Measurements from ENCODE around the gene EFNA5.
A peak's percentile ranks its signal among the peaks of the same experiment; 100 is the strongest.

The EFNA5 gene

DNA sequence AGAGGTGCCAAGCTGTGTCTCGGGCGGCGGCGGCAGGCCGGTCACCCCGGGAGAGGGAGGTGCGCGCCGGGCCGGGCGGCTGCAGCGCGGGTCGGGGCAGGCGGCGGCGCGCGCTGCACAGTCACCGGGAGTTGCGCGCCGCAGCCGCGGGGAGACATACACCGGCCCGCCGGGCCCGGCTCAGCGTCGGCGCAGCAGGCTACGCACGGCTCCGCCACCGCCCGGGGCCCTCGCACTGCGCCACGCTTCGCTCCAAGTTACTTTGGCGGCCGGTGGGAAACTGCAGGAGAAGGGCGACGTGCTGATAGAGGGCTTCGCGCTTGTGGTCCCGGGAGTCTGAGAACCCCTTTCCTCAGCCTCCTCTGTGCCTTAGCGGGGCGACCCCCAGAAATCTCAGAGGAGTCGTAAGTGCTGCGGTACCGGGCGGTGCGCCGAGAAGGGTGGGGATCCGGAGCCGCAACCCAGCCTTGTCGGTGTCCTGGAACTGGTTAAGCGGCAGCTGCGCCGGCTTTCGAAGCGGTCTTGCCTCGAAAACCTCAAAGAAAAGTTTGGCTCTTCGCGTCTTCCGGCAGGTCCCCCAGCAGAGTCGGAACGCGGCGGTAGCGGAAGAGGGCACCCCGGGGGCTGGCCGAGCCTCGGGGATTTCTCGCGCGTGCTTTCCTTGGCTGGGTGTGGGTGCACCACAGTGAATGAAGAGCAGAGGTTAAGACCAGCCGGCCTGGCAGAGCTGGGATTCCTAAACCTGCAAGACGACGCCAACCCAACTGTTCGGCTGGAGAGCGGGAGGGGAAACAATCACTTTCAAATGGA lies at the start of gene EFNA5:
EFNA5 (minus strand) TSS at position 6 of the 810 bp plus-strand sequence.
- DNase-seq = peak; percentile 29

DNA sequence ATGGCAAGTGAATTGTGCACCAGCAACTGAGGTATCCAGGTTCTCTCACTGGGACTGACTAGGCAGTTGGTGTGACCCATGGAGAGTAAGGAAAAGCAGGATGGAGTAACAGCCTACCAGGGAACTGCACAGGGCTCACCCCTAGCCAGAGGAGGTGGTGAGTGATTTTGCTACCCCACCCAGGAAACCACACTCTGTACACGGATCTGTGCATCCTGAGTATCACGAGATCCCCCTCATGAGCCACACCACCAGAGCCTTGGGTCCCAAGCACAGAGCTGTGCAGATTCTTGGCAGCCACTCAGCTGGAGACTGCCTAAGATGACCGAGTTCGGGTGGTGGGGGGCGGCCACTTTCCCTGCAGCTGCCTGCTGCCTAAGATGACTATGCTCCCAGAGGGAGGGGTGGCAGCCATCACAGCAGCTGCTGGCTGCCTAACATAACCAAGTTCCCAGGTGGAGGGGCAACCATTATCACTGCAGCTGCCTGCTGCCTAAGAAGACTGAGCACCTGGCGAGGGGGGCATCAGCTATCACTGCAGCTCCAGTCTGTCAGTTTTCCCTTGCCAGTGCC lies 48.4 kb upstream of the EFNA5 start:
- no peak for DNase-seq

DNA sequence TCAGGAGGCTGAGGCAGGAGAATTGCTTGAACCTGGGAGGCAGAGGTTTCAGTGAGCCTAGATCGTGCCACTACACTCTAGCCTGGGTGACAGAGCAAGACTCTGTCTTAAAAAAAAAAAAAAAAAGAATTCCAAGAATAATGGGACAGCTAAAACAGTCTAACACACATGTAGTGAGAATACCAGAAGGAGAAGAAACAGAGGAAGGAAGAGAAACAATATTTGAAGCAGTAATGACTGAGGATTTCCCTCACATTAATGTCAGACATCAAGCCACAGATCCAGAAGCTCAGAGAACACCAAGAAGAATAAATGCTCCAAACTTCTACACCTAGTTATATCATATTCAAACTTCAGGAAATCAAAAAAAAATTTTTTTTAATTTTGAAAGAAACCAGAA lies 47.1 kb upstream of the EFNA5 start:
- DNase-seq = no peak

DNA sequence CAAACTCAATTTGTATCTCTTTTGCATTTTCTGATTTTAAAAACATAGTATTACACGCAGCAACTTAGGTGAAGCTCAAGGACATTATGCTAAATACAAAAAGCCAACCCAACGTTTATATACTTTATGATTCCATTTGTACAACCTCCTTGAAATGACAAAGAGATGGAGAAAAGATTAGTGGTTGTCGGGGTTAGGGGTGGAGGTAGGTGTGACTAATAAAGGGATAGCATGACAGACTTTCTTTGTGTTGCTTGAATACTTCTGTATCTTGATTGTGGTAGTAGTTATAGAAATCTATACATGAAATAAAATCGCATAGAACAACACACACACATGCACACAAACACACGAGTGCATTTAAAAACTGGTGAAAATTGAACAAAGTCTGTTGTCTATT lies 42.5 kb upstream of the EFNA5 start:
- no peak for DNase-seq

DNA sequence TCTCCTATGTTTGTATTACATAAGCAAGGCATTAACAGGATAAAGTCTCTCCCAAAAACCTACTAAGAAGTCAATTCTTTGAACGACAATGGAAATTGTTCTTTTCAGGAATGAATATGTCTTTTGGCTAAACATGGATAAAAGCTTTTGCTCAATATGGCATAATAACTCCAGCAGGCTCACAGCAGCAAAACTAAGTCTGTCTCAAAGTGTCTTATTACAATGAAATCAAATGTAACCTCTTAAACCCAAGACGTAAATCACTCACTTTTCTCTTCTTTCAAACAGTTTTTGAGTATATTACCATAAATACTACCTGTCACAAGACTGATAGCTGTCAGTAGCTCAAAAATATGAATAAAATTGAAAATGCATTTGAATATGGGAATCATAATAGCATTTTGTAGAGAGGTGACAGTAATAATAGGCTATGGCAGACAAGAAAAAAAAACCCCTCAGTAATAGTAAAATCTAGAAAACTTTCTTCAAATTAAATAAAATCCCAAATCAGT lies 41.7 kb upstream of the EFNA5 start:
- no peak for DNase-seq

DNA sequence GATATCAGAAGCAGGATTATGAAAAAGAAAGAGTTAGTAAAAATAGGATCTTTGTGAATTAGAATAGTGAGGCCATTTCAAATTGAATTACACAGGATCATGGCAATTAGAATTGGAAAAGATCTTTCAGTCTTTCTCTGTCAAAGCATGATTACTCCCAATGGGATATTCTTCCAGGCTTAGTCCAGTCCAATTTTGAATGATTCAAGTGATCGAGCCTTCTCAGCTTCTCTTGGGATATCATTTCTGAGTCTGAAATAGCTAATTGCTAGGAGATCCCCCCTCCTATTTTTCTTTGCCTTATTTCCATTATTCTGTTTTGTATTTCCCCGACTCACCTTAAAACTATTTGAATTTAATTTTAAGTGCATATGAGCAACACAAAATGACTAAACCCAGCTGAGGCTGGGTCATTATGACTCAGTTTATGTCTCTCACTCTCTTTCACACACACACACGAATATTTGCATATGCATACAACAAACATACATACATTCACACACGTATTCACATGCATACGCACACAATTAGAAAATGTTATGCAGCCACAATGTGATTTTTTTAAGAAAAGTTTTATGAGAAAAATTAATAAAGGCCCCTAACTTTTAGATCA lies 34.8 kb upstream of the EFNA5 start:
- no peak for DNase-seq

DNA sequence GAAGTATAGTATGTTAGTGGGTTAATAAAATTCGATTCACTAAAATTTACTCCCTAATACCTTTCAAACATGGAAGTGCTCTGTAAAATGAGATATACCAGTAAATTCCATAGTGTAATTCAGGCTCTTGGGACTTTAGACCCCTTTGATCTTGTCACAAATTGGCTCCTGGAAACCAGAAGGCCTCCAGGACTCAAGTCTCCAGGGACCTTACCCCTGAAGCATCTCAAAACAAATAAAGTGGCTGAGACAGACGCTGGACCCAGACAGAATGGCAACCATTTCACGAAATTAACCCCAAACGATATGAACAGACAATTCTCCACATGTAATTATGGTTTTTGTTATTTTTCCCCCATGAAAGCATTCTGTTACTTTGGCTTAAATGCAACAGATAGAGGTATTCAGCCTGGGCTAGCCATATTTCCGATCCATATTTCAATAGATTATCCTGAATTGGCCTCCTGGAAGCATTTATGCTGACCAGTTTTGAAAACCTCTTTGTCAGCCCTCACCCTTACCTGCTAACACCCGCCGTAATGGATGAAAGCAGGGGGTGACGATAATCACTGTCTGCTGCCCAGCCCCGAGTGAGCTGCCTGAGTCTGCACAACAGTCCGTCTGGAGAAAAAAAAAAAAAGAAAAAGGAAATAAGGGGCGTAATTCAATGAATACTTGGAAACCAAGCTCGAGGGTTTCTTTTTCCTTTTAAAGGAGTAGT lies 34.1 kb upstream of the EFNA5 start:
- no peak for DNase-seq

DNA sequence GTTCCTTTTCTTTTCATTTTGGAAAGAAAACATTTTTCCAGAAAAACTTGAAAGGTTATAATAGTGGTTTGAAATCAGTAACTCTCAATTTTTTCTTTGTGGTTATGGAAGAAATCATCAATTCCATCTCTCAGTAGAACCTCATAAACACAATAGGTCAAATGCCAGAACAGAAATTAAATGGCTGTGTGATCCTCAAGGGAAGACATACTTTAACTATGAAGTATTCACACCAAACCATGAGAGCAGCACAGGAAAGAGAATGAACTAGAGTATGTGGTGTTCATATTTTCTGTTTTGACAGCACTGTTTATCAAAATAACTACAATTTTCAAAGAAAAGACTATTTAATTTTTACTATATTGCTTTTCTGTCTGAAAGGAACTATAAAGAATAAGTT lies 29.7 kb upstream of the EFNA5 start:
- DNase-seq = no peak

DNA sequence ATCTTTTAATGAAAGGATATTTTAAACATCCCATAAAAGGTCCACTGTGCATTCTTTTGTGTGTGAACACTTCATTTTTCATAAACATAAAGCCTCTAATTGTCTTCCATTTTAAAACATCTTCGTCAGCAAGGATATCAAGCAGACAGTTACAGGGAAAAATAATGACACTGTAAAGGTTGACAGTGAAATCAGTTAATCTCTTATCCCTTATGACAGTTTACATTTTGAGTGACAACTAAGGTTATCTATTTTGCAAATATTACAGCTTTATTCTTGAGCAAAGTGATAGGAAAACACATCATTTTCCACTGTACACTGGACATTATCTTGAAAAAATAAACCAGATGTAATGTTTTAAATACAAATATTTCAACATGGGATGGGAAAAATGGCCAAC lies 28.7 kb upstream of the EFNA5 start:
- DNase-seq = no peak

DNA sequence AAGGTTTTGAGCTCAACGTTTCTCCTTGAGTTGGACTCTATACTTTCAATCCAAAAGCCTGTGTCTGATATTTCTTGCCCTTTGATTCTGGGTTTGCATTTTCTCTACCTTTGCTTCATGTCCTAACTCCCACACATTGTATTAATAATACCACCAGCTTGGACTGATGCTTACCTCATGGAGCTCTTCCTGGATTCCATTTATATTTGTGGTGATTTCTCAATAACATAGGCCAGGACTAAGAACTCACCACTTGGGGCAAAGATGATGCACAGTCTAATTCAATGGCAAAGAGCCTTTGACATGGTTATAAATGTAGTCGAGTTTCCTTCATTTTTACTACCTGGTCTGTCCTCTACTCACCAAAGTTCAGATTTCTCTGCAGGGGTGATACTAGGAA lies 27.5 kb upstream of the EFNA5 start:
- no peak for DNase-seq

DNA sequence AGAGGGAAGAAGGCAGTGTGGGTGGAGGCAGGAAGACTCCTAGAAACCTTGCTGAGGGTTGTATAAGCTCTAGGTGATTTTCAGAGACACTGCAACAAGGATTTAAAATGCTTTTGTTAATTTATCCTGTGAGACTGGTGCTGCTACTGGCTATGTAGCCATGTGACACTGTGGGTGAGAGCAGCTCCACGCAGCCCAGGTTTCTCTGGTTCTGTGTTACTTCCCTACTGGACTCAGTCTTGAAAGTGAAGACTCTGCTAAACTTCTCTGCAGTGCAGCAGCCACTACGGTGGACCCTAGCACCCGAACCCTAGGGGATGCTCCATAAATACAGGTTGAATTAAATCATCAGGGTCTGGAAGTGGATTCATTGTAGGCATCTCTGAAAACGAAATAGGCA lies 25.8 kb upstream of the EFNA5 start:
- no peak for DNase-seq

DNA sequence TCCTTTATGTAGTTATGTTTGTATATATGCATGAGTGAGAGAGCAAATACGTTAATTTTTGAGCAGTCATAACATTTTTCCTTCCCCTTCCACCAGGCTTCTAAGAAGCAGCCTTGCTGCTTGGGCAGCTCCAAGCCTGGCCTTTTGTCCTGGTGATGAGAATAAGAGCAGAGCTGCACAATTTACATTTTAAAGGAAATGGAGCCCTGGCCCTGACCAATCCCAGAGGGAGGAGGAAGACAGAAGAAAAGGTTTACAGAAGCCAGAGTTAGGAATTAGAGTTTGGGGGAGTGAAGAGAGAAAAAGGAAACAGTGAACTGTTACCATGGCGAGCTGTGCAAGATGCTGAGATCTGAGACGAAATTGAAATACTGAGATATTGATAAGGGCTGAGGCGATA lies 25.3 kb upstream of the EFNA5 start:
- no peak for DNase-seq

DNA sequence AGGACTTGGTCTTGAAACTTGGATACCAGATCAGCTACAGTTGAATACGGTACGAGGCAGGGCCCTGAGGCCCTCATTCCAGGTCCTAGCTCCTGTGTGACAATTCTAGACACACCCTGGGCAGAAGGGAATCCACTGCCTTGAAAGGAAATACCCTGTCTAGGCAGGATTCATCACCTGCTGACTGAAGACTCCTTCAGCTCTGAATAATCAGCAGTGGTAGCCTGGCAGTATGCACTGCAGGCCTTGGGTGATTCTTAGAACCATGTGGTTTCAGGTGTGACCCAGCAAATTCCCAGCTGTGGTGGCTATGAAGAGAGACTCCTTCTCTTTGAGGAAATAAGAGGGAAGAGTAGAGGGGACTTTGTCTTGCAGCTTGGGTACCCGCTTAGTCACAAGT lies 17.2 kb upstream of the EFNA5 start:
- no peak for DNase-seq

DNA sequence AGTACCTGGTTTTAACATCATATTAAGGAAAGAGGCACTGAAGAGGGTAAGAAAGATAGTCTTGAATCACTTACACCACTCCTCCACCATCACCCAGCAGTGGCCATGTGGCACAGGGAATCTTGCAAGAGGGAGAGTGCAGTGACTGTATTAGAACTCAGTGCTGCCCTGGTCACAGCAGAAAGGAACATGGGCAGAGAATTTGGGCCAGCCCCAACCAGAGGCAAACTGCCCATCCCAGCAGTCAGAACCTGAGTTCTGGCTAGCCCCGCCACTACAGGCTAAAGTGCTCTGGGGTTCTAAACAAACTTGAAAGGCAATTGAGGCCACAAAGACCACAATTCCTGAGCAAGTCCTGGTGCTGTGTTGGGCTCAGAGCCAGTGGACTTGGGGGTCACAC lies 16.7 kb upstream of the EFNA5 start:
- no peak for DNase-seq

DNA sequence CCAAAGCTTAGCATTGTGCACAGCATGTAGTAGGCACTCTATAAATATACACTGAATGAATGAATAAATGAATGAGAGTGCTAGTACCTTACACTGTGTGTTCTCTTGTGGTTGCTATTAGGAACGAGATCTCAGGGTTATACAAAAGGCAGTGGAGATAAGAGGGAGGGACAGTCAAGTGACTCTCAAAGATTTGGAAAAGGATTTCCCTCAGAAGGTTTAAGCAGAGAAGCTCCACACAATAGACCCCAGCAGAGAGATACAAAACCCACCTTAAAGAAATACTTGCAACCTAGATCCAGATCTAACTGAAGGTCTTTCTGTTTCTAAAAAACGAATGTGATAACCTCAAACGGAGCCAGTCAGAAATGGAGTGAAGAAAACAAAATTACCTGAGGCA lies 11.8 kb upstream of the EFNA5 start:
- DNase-seq = no peak

DNA sequence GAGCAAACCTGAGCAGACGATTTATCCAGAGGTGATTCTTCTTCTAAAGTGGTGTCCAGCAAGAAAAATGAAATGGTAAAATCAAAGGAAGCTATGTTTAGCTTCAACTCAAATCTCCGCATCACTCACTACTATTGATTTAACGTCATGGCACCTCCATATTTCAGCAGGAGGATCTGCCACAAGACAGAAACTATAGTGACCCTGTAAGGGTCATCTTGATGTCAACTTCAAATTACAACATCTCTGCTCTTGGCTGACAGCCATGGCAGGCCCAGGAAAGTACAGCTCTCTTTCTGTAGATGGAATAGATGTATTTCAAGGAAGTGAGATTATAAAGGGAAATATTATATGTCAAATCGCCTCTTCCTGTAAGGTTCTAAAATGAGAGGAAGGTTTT lies 10.1 kb upstream of the EFNA5 start:
- DNase-seq = no peak

DNA sequence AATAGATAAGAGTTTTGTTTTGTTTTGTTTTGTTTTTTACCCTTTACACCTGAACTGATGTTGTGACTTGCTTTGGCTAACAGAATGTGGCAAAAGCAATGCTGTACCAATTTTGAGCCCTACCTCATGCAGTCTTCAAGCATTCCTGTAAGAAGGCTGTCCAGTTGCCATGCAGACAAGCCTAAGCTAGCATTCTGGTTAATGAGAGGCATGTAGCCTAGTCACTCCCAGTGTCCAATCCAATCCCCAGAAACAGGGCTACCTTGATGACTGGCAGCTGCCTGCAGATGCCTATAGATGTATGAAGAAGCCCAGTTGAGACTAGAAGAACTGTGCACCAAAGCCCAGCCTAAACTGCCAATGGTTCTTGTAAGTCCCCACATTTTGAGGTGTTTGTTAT lies 9.4 kb upstream of the EFNA5 start:
- no peak for DNase-seq

DNA sequence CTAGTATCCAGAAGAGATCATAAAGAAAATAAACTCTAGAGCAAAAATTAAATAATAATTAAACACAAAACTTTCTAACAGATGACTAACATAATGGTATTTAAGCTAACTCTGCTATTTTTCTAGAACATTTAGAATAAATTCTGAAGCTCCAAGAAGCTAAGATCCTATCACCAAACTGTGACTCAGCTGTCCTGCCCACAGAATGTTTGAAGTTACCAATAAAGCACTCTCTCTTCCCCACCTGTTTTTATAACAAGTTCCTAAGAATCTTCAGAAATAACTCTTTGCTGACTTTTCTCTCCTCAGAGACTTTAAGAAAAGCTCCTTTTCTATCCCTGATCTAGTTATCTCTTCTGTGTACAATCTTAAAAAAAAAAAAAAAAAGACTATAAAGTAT lies 6.0 kb upstream of the EFNA5 start:
- DNase-seq = no peak

DNA sequence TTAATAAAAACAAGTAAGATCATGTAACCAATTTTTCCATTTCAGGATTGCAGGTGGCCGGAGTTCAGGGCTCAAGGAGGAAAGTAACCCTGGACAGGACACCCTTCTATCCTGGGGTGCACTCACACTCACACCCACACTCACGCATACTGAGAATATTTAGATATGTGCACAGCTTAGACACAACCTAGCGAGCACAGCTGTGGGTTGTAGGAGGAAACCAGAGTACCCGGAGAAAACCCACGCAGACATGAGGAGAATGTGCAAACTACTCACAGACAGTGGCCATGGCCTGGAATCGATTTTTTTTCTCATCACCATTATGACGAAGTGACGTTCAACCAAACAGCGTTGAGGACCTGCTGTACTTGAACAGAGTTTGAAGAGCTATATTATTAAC lies 4.5 kb upstream of the EFNA5 start:
- no peak for DNase-seq

DNA sequence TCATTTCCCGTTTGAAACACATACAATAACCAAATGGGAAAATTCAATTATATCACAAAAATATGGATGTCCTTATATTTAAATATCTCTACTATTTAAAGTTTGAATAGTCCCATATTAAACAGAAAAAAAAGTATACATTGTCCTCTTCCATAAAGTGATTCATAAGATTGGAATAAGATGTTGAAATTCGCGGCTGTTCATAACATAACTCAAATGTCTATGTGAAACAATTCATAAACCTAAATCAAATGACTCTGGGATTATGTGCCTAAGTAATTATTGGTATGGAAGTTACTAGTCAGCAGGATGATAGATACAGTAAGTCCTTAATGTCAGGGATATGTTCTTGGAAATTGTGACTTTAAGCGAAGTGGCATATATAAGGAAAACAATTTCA lies 3.9 kb upstream of the EFNA5 start:
- no peak for DNase-seq

DNA sequence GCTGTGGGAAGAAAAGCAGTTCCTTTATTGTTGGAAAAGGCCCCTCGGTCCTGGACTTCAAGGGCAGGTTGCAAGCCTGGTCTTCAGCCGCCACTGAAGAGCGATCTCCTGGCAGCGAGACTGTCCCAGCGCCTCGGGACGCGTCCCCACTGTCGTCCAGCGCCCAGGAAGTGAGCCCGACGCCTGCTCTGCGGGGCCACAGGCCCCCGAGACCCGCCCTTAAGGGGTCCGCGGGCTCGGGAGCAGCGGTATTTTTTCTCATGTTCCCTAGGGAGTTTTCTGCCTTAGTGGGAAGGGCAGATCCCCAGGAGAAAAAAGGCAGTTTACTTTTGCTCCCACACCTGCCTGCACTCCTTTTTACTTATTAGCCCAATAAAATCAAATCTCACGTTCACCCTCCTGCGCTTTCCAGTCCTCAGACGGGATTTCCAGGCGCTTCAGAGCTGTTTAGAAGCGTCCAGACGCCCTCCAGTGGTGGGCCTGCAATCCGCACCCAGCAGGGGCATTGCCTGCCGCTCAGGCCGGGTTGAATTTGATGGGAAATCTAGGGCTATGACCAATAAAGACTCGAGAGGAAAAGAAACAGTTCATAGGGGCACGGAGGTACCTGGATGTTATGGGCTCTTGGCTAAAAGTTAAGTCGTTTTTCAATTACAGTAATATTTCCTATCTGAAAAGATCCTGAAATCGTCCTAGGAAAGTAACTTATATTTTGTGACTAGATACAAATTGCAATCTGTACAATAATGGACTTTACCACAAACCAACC lies 2.8 kb upstream of the EFNA5 start:
- peak; percentile 70 for DNase-seq

DNA sequence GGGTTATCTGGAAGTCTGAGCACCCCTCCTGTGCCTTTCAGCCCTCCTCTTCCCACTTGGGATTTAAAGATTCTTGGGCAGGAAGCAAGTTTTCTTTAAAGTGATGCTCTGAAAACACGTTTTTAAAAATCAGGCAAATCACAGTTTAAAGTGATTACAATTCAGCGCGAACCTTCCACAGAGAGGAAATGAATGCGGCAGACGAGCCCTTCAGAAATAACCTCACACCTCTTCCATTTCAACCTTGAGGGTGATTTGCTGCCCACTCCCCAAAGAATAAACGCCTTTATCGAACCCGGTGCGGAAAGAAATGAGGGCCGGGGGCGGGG lies 2.3 kb upstream of the EFNA5 start:
- no peak for DNase-seq

Measured in GOT3 (cell line).